CD1c-positive myeloid dendritic cell (primary cell): ENCODE data around the gene NBPF11.
"Not testable (repeated sequence)": the region's sequence is repeated elsewhere in the genome, so short reads cannot be mapped to it uniquely, and the experiment has no call there.

Experiments used
- DNase-seq: peaks from one replicate; pipeline ENCODE4 v3.0.0-alpha.2; 2016; ENCODE audit errors: extremely low spot score

NBPF11 gene, protein sequence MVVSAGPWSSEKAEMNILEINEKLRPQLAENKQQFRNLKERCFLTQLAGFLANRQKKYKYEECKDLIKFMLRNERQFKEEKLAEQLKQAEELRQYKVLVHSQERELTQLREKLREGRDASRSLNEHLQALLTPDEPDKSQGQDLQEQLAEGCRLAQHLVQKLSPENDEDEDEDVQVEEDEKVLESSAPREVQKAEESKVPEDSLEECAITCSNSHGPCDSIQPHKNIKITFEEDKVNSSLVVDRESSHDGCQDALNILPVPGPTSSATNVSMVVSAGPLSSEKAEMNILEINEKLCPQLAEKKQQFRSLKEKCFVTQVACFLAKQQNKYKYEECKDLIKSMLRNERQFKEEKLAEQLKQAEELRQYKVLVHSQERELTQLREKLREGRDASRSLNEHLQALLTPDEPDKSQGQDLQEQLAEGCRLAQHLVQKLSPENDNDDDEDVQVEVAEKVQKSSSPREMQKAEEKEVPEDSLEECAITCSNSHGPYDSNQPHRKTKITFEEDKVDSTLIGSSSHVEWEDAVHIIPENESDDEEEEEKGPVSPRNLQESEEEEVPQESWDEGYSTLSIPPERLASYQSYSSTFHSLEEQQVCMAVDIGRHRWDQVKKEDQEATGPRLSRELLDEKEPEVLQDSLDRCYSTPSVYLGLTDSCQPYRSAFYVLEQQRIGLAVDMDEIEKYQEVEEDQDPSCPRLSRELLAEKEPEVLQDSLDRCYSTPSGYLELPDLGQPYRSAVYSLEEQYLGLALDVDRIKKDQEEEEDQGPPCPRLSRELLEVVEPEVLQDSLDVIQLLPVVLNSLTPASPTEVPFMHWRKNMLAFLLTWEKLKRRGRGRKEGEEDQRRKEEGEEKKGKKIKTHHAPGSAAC

DNA sequence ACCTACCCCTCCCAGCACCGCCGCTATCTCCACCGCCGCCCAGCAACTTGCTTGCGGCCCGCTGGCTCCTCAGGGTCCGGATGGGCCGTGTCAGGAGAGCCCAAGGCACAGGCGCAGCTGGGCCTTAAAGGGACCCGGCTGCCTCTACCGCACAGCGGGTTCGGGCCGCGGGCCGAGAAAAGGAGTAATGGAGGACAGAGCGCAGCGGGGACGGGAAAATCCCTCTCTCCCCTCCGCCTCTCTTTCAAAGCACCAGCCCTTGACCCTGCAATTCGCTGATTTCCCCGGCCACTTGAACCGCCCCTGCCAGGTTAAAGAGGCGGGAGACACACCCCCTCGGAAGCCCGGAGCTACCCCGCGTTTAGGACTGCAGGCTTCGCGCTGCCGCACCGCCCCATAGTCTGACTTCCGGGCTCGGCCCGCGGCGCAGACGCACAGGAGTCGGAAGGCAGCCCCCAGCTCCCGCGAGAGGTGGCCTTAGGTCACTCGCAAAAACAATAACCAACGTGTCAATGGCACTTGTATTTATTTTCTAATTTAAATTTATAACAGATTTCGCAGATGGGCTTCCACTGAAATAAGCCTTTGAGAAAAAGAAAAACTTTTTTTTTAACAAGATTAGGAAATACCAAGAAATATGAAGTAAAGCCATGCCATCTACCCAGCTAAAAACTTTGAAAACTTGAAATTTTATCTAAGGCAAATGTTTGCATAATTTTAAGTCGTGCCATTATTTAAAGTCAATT is at the start of gene NBPF11:
TSS of gene NBPF11 (minus strand) at position 371 of the 746 bp plus-strand sequence. CDS start 25,278 bp downstream, outside the sequence.
- DNase-seq = peak; percentile 84

DNA sequence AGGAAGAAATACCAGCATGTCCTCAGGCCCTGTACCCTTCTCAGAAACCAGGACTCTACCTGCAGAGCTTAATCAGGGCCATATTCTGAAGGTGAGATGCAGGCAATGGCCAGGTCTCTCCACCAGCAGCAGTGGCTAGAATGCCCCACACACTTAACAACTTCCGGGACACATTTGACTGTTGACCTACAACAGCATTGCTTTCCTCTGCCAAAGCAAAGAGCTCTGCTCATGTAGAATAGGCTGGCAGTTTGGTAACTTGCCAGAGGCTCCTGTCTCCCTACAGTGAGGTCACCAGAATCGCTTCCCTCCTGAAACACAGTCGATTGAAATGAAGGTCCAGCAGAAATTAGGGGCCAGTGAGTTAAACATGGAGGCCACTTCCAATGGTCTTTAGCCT is 45.3 kb upstream of the NBPF11 start:
- DNase-seq = not testable (repeated sequence)

DNA sequence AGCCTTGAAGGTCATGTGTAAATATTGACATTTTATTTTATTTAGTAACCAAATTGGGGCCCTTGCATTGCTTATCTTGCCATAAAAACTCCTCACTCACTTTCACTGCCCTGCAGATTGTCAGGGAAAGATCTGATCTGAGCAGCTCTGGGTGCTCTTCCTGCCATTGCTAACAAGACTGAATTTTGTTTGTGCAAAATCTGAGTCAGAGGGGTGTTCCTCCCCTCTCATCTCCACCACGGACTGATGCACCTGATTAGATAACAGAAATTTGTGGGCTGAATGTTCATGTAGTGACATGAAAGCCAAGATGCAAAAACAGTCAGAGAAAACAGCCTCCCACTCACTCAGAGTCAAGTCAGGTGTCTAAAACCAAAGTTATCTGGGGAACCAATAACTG is 44.9 kb upstream of the NBPF11 start:
- not testable (repeated sequence) for DNase-seq

DNA sequence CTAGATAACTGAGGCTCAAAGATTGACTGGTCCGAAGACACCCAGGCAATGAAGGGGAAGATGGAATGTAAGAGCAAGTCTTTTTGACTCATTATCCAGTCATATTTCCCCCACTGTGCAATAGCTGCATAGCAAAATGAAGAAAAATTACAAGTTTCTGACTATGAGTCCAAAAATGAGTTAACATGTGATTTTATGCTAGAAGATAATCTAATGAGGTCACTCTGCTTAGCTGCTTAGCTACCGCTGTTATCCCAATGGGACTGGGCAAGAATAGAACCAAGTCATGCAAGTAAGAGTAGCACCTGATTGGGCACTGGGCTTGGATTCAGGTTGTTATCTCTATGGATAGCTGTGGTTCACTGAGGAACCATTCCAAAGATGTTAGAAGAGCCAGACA is 43.0 kb upstream of the NBPF11 start:
- DNase-seq = not testable (repeated sequence)

DNA sequence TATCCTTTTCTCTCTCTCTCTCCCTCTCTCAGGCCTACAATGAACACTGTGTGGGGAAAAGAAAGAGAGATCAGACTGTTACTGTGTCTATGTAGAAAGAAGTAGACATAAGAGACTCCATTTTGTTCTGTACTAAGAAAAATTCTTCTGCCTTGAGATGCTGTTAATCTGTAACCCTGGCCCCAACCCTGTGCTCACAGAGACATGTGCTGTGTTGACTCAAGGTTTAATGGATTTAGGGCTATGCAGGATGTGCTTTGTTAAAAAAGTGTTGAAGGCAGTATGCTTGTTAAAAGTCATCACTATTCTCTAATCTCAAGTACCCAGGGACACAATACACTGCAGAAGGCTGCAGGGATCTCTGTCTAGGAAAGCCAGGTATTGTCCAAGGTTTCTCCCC is 36.7 kb upstream of the NBPF11 start:
- not testable (repeated sequence) for DNase-seq

DNA sequence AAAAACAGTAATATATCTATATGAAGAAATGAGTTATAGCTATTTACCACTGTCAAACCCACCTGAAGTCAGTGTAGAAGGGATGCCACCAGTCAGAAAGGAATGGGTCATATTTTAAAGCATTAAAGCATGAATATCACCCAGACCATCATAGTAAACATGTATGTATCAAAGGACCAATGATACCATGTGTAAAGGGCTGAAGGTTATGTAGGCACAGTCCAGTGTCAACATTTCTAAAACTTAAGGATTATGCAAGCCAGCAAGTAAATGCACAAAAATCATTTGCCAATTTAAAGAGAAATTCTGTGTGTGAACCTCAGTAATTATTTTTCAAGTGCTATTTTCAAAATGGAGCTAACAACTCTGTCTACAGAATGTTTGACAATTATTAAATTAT is 26.6 kb upstream of the NBPF11 start:
- DNase-seq = not testable (repeated sequence)

DNA sequence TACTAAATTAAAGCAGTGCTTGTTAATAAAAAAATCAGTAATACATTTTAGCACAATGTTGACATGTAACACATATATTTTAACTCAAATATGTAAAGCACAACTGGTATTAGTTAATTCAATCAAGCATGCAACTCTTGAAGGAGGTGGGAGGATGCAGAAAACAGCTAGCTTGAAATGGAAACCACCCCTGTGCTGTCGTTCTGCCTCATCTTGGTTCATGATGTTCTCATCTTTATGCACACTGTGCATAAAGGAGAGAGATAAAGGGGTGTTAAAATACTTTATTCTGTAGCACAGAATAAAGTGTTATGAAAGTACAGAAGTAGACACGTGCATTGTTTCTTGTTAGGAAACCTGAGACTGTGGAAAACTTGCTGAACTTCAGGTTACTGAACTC is 23.3 kb upstream of the NBPF11 start:
- not testable (repeated sequence) for DNase-seq

DNA sequence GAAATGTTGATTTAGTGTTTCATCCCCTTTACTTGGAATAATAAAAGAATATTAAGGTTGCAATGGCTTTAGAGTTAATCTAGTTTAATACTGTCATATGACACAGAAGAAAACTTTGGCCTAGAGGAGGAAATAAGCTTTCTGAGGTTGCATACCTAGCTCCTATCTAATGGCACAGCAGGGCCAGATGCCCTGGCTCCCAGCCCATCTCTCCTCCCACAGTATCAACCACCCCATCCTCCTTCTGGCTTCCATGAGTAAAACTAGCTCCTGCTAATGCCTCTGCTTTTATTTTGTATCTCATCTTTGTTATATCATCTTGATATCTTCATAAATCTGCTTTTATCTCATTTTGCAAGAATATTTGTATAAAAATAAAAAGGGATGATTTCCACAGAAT is 19.9 kb upstream of the NBPF11 start:
- DNase-seq = not testable (repeated sequence)

DNA sequence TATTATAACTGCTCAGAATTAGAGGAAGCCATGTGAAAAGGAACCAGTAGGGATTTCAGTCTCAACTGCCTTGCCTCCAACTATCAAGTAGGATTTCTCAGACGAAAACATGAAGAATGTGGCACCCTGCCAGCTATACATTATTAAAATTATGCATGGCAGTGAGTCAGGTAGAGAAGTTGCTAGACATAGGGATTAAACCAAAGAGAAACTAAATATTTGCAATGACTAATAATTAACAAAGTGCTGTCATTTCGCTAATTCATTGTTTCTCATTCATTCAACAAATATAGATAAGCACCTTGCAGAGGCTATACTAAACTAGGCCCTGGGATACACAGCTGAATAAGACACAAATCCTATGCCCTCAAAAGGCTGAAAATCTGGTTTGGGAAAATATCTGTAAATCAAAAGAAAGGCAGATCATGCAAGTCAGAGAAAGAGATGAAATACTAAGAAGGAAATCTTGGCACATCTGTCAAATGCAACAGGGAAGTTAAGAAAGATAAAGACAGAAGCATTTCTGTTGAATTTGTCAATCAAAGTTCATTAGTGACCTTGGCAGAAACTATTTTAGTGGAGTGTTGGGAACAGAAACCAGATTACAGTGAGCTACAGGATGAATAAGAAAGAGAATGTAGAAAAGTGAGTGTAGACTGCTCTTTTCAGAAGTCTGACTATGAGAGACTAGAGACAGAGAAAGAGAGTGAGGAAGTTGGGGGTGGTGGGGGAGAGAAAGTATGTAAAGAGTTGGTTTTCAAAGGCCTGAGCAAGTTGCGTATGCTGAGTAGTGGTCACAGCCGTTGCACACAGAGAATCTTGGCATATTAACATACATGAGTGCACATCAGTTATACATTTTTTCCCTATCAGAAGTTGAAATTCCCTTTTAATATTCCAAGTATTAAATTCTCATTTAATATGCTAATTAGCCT is 14.7 kb upstream of the NBPF11 start:
- DNase-seq = no peak

DNA sequence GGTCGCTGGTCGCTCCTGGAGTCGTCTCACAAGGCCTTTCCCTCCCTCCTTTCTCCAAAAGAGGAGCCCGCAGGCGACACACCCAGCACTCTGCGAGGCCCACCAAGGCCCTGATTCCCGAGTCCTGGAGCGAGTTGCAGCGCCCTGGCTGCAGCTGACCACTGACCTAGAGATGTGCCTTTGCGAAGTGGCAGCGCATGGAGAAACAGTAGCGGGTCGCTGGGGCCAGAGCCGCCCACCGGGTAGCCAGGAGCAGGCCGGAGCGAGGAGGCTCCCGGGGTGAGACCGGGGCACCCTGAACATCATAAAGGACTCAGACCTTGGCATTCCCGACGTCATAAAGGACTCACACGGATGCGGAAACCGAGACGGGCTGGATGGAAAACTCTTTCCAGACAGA is 10.3 kb upstream of the NBPF11 start:
- no peak for DNase-seq

DNA sequence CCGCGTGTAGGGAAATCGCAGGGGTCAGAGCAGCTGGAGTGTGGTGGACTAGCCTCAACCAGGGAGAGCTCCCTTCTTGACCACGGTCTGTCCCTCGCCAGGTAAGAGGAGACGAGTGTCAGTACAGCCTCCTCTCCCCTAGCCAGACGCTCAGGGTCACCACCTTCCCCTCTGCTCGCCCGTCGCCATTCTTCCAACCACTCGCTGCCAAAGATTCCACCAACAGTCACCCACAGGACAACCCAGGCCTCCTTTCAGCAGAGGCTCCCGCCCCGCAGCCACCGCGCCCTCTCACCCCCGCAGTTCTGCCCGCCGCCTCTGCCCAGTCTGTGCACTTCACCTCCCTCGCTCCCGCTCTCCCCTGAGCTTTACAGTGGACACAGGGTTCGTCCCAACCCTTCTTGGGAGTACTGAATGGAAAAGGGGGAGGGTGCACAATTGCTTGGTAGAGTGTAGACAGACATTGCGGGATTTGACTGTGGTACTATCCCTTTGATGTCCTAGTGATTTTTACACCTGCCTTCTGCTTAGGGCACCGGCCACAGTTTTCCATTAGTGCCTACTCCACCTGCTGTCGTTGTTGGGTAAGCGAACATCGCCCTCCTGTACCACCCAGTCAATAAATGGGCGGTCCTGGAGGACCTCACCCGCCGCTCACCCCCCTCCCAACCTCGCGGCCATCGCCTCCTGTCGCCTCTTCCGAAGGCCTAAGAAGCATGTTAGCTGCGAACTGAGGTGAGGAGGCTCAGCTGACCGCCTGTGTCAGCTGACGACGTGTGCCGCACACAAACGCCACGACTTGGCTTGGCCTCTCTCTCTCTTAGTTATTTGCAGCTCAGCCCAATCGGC is 9.2 kb upstream of the NBPF11 start:
- no peak for DNase-seq

DNA sequence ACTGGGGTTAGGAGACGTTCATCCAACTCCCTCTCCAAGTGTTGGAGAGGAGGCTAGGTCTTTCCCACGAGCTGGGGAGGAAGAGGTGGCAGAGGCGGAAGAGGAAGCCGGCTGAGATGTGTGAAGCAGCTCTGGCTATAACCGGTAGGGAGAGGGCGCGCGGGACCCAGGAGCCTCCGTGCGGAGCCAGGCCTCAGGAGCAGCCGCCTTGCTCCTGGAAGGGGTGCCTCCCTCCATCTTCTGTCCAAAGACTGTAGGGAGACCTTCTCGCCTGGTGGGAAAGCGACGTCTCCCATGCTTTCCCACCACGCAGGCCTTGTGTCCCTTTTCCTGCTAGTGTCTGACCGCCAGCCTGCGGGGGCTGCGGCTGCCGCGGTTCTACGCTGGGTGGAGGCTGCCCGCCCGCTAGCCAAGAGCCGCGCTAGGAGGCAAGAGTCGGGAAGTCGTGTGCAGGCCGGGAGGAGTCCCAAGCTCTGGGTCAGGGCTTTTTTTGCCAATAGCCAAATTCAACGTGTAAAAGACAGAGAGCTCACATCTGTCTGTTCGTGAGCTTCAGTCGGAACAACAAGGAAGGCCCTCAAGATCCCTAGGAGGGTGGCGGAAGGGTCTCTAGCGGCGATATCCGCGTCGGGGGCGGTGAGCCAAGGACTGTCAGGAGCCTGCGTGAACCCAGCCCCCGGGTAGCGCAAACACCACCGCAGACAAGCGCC is 8.4 kb upstream of the NBPF11 start:
- no peak for DNase-seq

DNA sequence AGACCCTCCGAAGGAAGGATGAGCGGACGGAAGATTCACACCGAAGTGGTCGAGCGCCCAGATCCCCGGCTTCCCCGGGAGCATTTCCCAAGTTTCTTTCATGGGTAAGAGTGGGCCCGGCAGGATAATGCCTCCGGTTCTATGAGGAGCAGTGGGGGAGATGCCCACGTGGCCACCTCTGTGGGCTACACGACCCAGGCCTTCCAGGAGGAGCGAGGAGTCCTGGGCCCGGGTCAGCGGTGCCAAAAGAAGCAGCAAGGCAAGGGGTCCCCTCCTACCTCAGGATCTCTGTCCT is 7.9 kb upstream of the NBPF11 start:
- DNase-seq = no peak

DNA sequence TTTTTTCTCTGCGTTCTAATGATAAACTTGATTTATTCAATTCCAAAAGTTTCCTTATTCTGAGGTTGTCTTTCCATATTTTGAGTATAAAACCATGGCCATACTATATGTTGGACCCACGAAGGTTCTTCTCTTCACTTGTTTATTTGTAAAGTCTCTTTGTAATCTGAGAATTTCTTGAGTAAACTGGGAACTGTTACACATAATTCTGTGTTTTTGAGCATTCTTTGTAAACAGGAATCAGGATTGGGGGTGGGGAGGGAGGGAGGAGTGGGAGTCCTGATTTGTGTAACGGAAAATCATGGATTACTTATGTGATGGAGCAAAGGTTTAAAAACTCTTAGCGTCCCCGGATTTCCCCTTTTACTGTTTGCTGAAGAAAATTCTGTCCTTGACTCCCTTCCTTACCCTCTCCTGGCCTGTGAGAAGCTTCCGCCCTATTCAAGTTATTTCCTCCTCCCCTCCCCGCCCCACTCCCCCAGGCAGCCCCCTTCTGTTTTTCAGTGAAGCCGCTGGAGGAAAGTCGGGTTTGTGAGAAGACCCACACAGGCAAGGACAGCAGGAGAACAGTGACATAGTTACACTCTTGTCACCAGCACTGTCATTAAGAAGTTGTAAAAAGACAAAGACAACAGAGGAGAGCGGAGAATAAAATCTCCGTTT is 6.4 kb upstream of the NBPF11 start:
- DNase-seq = no peak

DNA sequence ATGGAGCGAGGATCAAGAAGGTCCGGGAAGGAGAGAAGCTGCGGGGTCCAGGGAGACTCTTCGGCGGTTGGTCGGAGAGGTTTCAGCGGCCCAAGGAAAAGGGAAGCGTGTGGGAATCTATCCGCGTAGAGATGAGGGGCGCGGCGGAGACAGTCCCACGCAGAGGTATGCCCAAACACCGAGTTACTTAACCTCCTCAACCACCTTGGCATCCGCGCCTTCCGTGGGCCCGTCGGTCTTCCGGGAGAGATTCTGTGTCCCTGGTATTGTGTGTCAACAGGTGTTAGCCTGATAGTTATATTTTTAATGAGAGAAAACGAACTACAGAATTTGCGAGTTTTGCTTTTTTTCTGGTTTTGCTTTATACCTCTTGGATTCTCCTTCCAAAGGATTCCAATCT is 5.7 kb upstream of the NBPF11 start:
- DNase-seq = not testable (repeated sequence)

DNA sequence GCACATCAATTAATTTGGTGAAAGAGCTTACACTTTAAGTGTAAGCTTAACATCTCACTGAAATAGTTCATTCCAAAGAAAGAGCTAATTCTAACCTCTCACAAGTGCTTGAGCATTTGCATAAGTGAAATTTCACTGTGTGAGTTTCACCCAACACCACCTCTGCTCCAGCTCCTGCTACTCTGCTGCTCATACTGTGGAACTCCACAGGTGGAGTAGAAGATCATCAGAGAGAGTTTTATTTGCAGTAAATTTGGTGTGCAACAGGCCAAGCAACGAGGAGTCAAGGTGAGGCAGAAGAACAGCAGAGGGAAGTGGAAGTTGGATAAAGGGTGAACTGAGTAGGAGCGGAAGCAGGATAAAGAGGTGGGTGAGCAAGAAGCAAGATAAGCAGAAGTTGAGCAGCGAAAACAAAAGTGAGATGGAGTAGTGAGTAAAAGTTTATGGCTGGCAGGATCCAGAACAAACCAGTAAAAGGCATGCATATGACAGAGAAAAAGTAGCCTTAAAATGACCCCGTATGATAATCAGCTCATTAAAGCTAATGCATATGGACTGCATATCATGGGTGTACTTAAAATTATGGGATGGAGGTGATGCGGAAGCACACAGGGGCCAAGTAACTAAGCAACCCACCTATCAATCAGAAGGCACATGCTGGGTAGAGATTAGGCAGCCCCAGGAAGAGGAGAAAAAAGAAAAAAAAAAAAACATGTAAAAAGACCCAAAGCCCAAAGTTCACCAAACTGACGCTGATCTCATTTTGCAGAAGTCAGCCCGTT is 3.6 kb upstream of the NBPF11 start:
- not testable (repeated sequence) for DNase-seq

DNA sequence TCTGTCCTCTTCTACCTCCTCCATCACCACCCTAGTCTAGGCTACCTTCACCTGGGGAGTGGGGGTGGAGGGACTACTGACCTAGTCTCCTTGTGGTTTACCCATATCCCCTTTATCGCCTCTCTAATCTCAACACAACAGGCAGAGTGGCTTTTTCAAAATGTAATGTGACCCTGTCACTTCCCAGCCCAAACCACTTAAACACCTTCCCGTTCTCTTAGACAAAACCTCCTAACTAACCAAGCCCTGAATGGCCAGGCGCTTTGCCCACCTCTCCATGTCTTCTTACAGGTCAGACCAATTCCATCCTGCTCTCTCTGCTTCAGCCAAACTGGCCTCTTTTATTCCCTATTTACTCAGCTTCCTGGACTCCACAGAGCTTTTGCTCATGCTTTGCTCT is 714 bp upstream of the NBPF11 start:
- not testable (repeated sequence) for DNase-seq

DNA sequence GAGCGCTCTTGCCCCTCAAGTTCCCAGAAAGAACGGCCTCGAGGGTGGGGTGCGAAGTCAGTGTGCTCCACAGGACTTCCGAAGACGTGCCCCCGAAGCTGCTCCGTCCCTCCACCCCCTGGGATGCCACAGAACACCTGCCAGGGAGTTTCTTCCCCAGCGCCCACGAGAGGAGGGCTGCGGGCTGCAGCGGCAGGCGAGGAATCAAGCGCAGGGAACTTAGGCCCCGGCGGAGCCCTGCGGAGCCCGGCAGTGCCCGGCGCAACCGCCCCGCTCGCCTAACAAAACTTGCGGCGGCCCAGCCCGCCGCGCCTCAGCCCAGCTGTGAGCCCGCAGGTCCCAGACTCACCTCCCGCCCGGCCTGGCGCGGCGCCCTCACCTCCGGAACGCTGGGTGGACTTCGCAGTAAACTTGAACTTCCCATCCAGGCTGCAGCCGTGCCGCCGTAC is 686 bp downstream of the NBPF11 start:
- peak; percentile 19 for DNase-seq
